ENCODE data around the gene CNTN2. TPM values are rescaled to one million over a fixed set of nuclear protein-coding genes. Genes with fewer than 3 reads are reported as not detected.

CNTN2 gene
- polyA plus RNA-seq, 10 donors: 0.57 to 2.1 (median 1.2) TPM

DNA sequence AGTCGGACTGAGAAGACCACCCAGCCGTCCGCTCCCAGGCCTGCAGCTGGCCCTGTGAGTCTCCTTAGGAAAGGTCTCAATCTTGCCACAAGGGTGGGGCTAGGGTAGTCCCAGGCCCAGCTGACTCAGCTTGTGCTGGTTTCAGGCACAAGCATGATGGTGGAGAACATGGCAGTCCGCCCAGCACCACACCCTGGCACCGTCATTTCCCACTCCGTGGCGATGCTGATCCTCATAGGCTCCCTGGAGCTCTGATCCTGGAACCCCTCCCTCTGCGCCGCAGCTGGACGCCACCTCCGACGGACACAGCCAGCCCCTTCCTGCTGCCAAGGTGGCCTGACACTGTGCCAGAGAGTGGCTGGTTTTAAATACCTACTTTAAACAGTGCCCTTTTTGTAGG lies 30.5 kb downstream of the CNTN2 start:
- no peak for DNase-seq

DNA sequence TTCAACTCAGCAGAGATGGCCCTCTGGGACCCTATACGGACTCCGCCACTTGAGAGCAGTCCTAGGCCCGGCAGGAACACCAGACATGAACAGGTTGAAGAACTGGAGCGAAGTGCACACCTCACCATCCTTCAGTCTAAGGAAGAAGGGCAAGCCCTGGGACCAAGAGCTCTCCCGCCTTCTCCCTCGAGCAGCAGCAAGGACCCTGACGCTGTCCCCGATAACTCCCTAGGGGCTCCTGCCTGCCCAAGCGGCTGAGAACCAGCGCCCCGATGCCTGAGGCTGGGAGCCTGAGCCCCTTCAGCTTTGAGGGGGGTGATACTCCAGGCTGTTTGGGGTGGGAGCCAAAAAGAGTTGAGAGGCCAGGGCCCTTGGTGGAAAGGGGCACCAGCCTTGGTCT lies 31.1 kb downstream of the CNTN2 start:
- no peak for DNase-seq

DNA sequence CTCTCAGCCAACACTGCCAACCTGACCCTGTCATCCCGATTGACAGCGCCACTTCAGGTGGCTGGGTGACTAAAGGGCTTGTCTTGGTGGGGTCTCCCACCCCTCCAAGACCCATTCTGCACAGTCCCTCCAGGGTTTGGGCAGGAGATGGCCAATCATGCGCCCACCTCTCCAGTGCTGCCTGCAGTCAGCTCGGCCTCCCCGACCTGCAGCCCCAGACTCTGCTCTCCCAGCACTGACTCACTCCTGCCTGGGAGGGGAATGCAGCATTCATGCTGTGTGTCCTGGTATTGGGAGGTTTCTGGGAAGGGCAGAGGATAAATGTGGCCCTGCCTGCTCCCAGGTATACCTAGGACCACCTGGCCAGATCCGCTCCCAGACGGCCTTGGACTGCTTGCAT lies 31.5 kb downstream of the CNTN2 start:
- no peak for DNase-seq

DNA sequence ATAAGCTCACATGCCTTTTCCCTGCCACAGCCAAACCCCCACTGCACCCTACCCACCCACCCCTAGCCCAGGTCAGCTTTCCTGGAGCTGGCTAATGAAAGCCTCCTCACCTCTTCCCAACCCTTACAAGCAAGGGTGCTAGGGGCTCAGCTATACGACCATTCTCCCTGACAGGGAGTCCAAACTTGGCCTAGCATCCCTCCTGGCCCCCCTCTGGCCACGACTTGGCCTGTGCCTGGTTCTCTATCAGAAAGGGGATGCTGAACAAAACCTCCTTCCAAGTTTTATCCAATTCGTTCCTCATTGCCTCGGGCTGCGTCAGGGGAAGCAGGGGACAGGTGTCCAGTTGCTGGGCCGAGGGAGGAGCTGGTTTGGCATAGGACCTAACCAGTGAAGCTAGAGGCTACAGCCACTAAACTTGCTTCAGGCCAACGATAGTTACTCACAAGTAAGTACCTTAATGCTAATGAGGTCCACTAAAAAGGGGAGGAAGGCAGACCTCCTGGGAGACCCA lies 32.7 kb downstream of the CNTN2 start:
- no peak for DNase-seq

DNA sequence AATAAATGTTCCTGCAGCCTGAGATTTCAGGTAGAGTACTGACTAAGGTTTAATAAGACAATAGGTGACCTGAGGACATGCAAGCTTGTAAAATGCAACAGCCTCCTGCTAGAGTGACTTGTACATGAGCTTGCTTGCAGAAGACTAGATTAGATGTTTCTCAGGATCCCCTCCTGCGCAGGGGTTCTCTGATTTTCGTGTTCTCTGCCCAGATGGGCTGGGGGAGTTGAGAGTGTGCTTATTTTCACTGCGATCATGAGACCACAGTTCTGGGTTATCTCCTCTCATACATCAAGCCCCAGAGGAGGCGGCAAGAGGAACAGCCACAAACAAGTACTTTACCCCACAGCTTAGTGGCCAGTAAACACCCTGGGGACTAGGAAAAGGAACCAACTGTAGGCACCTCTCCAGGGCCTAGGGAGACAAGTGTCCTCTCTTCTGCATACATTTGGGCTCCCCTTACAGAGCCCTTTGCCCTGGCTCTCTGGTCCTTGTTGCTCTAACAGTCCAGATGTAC lies 33.3 kb downstream of the CNTN2 start:
- no peak for DNase-seq

DNA sequence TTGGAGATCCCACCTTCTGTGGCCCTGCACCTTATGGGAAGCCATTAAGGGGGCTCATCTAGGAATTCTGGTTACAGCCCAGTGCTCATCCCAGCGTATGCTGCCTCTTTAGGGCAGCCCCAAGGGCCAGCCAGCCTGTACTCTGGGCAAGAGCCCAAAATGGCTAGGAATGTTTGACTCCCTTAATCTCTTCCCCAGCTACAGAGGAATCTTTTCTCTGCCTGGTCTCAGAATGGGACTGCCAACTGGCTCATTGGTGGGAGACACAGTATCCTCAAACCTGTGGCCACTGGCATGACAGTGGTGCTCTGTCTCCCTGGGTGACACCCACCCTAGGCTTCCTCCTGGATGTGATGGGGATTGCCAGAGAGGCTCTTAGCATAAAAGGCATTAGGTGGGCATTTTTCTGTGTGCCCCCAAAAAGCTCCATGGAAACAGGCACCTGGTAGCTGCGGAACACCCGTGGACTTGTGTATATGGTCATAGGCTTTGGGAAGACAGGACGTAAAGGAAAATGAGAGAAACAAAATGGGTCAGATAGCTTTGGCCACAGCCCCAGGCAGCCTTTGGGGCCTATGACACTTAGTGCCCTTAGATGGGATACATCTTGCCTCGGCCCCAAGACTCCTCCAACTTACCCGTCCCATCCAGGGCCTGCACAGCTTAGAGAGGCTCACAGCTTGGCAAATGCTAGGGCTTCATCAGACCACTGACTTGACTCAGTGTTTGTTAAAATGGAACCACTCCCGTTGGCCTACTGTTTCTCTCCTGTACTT lies 34.3 kb downstream of the CNTN2 start:
- DNase-seq: peak in 1 of 3 donors; percentile 7

DNA sequence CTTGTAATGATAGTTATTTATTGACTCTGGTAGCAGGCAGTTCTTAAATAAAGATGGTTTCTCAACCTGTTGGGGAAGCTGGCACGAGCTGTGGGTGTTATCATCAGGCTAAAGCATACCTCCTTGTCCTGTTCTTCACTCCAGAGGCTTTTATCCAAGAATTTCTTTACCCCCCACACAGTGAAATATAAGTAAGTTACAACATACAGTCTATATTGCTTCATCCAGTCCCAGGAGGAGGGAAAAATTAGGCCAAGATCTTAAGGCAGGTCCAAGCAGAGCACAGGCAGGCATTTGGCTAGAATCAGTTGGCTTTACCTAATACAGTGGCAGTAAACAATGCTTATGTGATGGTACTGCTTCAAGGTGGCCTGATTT lies 34.9 kb downstream of the CNTN2 start:
- no peak for DNase-seq

DNA sequence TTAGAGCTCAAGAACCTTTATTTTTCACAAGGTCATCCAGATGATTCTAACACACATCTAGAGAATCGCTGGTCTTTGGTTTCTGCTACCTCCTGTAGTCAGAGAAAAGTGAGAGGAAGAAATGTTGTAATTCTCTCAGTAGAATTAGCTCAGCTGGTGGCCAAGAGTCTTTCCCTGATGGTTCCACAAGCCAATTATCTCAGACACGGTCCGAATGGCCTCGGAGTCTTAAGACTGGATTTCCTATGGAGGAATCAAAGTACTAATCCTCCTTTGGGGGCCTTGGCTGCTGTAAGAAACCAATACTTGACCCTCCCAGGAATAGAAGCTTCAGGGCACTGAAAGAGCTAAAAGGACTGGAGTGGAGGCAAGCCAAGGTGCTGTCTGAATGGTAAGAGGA lies 39.4 kb downstream of the CNTN2 start:
- no peak for DNase-seq

DNA sequence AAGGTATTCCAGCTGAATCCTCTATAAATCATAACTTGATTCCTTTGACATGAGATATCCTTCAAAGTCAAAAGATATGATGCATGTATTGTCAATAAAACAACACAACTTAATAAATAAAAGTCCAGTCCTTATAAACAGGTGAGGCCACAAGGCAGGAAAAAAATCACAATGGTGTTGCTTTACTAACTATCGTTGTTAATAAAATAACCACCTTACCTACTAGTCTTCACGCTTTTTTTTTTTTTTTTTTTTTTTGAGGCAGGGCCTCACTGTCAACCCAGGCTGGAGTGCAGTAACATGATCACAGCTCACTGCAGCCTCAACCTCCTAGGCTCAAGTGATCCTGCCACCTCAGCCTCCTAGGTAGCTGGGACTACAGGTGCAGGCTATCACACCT lies 41.3 kb downstream of the CNTN2 start, which contains the start of gene TMEM81:
TSS of gene TMEM81 (minus strand) at position 101 of the 400 bp plus-strand sequence. CDS start 140 bp downstream, outside the sequence.
- no peak for DNase-seq

DNA sequence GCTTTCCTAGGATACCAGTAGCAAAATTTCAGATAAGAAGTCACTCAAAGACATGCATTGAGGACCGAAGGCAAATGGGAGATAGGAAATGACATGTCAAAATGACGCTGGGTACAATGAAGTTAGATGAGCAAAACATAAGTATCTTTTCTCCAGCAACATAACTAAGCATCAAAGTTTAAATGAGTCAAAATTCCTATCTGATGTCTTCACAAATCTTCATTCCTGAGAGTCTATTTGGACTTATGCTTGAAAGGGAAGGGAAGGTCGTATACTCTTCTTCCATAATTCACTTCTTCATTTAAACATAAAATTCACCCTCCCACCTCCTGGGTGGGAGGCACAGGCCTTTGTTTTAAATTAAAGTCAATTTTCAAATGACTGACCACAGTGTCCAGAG lies 45.3 kb downstream of the CNTN2 start:
- DNase-seq: no peak

DNA sequence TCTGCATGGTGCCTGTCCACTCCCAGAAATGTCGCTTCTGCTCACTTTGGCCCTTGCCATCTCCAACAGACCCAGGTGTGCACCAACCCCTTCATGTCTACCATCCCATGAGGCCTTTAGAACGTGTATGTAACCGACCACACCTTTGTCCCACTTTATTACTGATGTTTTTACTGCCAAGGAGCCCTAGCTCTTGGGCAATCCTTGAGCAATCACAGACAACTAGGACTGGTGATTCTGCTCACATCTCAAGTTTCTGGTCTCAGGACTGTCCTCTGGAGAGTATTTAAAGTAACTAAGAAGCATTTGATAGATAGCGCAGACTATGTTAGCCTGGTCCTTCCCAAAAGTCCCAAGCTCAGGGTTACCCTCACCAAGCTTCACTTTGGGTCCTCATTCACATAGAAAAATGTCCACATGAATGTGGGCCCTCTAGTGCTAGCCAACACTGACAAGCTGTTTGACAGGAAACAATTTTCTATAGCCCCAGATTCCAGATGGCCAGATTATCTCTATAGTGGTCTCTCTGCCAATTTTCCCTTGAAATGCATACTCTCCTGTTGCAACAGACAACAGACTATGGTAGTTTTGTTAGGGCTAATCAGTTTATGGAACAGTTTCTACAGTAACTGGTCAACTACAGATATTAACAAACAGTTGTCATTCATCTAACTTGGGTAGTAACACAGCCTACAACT lies 48.2 kb downstream of the CNTN2 start:
- no peak for DNase-seq

DNA sequence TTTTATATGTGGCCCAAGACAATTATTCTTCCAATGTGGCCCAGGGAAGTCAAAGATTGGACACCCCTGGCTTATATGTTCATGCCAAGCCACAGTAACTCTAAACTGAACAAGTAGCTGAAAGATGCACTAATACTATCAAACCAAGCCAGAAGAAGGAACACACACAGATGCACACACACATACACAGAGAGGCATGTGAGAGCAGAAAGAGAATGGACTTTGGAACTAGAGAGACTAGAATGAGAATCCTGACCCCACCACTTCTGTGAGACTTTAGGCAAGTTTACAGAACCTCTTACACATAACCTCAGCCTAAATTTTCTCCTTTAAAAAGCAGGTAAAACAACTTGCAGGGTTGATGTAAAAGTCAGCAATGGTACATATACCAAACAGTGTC lies 52.4 kb downstream of the CNTN2 start:
- no peak for DNase-seq

DNA sequence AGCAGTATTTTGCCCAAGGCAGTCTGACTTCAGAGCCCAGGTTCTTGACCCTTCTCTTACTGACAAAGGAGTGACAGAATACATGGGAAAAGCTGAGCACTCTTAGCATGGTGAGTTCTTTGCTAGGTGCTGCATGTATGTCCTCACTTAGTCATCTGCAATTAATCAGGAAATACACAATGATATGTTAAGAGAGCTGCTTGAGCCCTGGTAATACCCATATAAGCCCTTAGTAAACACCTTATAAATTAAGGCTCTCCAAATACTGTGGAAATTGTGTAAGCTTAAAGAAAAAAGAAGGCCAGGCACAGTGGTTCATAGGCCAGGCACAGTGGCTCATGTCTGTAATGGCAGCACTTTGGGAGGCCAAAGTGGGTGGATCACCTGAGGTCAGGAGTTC lies 55.2 kb downstream of the CNTN2 start:
- no peak for DNase-seq

DNA sequence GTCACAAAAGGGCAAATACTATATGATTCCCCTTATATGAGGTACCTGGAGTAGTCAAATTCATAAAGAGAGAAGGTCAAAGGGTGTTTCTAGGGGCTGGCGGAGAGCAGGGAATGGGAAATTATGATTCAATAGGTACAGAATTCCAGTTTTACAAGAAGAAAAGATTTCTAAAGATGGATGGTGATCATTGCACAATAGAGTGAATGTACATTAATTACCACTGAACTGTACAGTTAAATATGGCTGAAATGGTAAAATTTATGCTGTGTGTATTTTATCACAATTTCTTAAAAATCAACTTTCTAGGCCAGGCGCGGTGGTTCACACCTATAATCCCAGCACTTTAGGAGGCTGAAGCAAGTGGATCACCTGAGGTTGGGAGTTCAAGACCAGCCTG lies 59.4 kb downstream of the CNTN2 start:
- DNase-seq: no peak

DNA sequence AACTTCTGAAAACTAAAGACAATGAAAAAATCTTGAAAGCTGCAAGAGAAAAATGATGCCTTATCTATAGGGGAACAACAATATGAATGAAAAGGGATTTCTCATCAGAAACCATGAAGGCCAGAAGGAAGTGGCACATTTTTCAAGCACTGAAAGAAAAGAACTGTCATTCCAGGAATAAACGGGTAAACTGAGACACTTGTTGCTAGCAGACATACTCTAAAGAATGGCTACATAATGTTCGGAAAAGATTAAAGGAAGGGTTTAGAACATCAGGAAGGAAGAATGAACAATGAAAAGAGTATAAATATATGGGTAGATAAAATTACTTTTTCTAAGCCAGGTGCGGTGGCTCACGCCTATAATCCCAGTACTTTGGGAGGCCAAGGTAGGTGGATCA lies 64.3 kb downstream of the CNTN2 start:
- DNase-seq: no peak

DNA sequence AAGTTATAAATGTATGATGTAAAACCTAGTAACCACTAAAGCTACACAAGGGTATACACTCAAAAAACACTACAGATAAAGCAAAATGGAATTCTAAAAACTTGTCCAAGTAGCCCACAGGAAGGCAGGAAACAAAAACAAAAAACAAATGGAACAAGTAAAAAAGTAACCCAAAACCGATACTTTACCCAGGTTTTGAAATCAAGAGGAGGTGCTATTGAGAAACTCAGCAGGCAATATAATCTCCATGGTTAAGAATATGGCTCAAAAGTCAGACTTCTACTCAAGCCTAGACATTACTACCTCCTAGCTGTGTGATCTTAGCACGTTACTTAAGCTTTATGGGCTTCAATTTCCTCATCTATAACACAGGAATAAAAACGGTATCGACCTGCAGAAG lies 65.5 kb downstream of the CNTN2 start:
- DNase-seq: no peak

DNA sequence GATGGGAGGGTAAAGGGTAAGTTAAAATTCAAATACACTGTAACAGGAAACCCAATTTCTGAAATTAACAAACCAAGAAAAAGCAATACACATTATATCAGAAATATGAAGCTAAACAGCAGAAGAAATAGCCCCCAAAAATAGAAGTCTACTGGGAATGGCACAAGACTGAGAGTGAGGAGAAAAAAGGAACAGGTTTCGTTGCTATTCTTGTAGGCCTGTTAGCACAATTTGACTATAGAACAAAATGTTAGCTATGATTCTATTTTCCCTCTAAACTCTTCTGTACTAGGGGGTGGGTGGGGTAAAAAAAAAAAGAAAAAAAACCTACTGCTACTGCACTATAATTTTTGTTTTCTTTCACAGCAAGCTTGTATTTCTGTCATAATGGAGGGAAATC lies 66.3 kb downstream of the CNTN2 start:
- DNase-seq: no peak

DNA sequence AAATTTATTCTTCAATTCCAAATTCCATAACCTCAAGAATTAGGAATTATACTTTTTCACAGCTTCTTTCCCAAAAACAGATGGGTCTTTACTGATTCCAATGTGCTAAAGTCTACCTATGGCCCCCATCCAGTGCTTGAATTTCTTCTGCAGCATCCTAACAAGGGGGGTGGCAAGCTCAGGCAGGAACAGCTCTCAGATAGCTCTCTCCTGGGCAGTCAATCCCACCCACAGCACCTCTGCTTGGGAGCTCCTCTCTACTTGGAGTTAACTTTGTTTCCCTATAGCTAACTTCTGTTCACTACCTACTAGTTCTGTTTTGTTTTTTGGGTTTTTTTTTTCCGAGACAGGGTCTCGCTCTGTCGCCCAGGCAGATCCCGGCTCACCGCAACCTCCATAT lies 66.7 kb downstream of the CNTN2 start:
- no peak for DNase-seq

DNA sequence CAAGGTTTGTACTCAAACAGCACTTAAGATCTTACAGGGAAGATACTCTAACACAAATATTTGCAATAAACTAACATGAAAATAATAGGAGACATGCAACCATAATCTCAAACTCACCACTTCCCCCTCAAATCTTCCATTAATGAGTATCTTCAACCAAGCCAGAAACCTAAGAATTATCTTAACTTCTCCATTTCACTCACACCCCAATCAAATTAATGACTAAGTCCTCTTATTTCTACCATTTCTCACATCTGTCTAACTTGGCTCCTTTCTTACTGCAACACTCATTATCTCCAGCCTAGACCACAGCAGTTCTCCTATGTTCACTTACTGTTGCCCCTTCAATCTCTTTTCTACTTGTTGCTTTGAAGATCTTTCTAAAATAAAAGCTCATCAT lies 68.3 kb downstream of the CNTN2 start:
- no peak for DNase-seq

DNA sequence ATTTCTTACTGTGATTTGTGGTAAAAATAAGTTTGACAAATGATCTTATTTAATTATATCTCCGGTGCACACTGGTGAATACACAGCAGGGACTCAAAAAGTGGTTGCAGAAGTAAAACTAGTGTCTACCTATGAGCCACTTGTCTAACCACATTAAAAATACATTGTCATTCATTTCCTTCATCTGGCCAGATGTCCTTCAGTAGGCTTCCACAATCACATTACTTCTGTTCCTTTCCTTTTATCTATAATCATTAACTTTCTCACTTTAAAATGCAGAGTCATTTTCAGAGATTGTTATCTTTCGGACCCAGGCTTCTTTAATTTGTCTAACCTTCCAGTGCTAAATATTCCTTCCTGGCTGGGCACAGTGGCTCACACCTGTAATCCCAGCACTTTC lies 75.7 kb downstream of the CNTN2 start:
- DNase-seq: no peak

DNA sequence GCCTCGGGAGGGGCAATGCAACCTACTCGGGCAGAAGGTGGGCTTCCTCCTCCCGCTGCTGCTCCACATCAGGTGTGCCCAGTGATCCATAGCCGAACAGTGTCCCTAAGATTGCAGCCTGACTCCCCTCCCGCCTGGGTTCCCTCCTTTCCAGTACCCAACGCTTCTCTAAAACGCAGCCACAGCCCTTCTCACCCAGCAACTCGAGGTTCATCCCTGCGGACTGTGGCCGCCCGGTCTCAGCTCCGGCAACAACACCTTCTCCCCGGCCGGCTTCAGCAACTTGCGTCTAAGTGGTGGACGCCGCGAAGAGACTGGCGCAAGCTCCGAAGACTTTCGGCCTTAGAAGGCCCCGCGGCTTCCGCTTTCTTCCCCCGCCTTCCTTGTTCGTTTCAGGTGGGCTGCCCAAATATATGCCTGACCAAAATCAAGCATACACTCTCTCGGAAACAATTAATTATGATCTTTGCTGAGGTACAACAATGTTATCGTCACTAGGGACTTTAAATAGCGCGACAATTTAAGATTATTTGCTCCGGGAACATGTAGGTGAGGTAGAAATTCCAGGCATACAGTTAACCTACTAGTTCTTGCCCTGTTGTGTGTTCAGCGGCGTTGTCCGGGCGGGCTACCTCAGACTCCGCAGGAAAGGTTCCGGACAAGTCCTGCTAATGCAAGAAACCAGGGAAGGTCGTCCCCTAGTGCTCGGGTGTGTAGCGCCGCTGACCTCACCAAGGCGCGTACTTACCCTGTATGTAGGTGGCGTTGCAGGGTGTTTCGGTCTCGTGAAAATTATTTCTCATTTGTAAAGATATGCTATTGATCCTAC lies 78.9 kb downstream of the CNTN2 start, which contains the start of gene RBBP5:
TSS of gene RBBP5 (minus strand) at position 319 of the 829 bp plus-strand sequence. CDS start at position 214, 105 bp downstream.
- DNase-seq: peak; percentile 97 to 99 (median 98)

DNA sequence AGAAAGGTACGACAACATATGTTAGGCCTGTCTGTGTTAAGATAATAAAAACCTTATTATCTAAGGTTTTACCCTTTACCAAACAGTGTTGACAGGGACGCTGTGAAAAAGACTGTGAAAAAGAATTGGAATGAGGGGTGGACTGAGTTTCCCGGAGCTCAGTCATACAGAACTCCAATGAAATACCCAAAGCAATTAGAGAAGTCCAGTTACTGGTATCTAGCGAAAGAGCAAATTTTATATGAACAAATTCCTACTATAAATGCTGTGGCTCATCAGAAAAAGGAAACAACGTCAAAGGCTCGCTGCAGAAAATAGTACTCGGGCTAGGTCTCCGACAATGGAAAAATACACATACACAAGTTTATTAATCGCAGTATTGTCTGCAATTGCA lies 79.5 kb downstream of the CNTN2 start:
- DNase-seq: peak in 1 of 3 donors; percentile 5
